Hematopoietic multipotent progenitor cell treated with erythropoietin and hydrocortisone succinate and interleukin-3 and kit ligand, for 6 days (in vitro differentiated cells): ENCODE results near the gene CFAP20DC.
A peak's percentile ranks its signal among the peaks of the same experiment; 100 is the strongest.
"Not testable (repeated sequence)": the region's sequence is repeated elsewhere in the genome, so short reads cannot be mapped to it uniquely, and the experiment has no call there.

Experiments used
- DNase-seq: peaks from one replicate; pipeline ENCODE4 v3.0.0-alpha.2; 2015

Gene CFAP20DC

GRCh38 chr3:59049671-59050331 lies at the start of gene CFAP20DC:
TSS of gene CFAP20DC (minus strand) at chr3:59050025. CDS start at chr3:59049631, 394 bp downstream.
- DNase-seq, result peak; percentile 96

GRCh38 chr3:59098516-59098915 lies 48.7 kb upstream of the CFAP20DC start:
- DNase-seq, result not testable (repeated sequence)

DNA sequence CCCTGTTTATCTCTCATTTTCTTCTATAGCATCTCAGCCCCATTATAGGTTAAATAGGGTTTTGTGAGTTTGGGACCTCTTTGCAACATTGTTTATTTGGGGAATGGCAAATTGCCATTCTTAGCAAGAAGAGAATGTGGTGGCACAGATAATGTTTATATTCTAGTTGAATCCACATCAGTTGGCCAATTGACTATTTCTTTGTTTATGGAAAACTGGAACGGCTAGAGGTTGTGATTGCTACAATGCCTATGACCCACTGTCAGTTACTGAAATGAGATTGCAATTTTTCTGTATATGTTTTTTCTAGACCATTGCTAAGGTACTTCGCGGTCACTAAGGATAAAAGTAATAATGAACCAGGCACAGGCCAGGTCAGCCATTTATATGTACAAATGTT lies 44.6 kb upstream of the CFAP20DC start:
- no peak for DNase-seq

GRCh38 chr3:59093521-59093920 lies 43.7 kb upstream of the CFAP20DC start:
- no peak for DNase-seq

- no peak for DNase-seq
These were observed 38.9 kb upstream of the CFAP20DC start for GRCh38 chr3:59088761-59089160.

- no peak for DNase-seq
These were observed 36.2 kb upstream of the CFAP20DC start for GRCh38 chr3:59085976-59086375.

DNA sequence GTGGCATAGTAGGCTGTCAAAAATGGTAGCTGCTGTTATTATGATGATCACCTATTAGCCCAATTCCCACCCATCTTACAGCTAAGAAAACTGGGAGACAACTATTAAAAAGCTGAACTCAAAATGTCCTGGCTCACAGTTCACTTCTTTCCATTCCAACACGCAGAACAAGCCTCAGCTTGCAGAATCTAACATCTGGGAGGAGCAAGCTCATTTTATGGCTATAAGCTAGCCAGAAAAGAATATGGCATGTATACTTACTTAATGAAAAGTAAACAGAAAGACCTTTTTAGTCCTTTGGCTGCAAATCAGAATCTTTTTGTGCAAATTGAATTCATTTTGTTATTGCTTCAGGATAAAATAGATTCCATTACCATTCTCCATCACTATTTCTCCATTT lies 34.8 kb upstream of the CFAP20DC start:
- DNase-seq, result no peak

- peak; percentile 14 for DNase-seq
These were observed 32.3 kb upstream of the CFAP20DC start for GRCh38 chr3:59082106-59082505.

DNA sequence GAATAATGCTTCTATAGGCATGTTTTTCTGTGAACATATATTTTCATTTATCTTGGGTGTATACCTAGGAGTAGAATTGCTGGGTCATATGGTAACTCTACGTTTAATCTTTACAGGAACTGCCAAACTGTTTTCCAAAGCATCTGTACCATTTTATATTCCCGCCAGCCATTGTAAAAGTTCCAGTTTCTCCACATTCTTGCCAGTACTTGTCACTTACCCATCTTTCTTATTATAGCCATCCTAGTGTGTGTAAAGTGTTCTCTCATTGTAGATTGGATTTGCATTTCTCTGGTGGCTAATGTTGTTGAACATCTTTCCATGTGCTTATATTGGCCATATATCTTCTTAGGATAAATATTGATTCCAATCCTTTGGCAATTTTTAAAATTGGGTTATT lies 31.2 kb upstream of the CFAP20DC start:
- DNase-seq, result no peak

DNA sequence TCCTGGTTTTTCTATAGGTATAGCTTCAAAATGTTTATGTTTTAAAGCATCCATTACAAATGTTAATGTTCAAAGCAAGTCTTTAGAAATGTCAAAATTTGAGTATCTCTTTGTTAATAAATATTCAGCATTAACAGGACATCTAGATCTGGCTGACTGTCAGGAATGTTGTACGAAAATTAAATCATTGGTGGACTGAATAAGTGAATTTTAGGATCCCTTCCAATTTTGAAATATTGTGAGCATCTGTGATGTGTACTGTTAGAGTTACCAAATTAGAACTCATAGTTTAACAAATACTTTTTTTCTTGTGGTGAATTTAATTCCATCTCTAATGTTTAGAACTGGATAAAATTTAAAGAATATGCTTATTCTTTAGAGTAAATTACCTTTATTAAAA lies 30.1 kb upstream of the CFAP20DC start:
- DNase-seq, result no peak

- DNase-seq, result no peak
These were observed 24.9 kb upstream of the CFAP20DC start for GRCh38 chr3:59074764-59075163.

GRCh38 chr3:59072681-59073080 lies 22.9 kb upstream of the CFAP20DC start:
- DNase-seq, result no peak

GRCh38 chr3:59069838-59070237 lies 20.0 kb upstream of the CFAP20DC start:
- no peak for DNase-seq

DNA sequence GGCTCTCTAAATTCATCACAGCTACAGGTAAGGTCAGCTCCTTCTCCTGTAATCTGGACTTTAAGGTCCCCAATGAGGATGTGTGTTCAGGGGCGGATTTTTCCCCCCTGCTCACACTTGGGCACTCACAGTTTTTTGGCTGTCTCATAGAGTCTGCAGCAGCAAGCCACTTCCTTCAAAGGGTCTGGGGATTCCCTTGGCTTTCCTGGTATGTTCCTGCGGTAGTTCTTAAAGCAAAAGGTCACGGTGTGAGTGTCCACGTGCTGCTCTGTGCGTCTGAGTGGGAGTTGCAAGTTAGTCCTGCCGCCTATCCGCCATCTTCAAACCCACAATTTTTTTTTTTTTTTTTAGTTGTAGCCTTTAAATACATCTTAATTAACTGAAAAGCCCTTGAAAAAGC lies 15.4 kb upstream of the CFAP20DC start:
- no peak for DNase-seq

GRCh38 chr3:59064728-59065127 lies 14.9 kb upstream of the CFAP20DC start:
- no peak for DNase-seq

- DNase-seq, result no peak
These were observed 14.5 kb upstream of the CFAP20DC start for GRCh38 chr3:59064276-59064675.

GRCh38 chr3:59056706-59057105 lies 6.9 kb upstream of the CFAP20DC start:
- no peak for DNase-seq

- DNase-seq, result peak; percentile 85
These were observed 3.1 kb upstream of the CFAP20DC start for GRCh38 chr3:59052803-59053411.

DNA sequence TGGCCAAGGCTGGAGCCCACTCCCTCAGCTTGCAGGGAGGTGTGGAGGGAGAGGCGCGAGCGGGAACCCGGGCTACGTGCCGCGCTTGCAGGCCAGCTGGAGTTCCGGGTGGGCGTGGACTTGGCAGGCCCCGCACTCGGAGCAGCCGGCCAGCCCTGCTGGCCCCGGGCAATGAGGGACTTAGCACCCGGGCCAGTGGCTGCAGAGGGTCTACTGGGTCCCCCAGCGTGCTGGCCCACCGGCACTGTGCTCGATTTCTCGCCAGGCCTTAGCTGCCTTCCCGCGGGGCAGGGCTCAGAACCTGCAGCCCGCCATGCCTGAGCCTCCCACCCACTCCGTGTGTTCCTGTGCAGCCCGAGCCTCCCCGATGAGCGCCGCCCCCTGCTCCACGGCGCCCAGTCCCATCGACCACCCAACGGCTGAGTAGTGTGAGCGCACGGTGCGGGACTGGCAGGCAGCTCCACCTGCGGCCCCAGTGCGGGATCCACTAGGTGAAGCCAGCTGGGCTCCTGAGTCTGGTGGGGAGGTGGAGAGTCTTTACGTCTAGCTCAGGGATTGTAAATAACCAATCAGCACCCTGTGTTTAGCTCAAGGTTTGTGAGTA lies 1.1 kb upstream of the CFAP20DC start:
- not testable (repeated sequence) for DNase-seq

GRCh38 chr3:59046839-59047238 lies 3.0 kb downstream of the CFAP20DC start:
- no peak for DNase-seq

DNA sequence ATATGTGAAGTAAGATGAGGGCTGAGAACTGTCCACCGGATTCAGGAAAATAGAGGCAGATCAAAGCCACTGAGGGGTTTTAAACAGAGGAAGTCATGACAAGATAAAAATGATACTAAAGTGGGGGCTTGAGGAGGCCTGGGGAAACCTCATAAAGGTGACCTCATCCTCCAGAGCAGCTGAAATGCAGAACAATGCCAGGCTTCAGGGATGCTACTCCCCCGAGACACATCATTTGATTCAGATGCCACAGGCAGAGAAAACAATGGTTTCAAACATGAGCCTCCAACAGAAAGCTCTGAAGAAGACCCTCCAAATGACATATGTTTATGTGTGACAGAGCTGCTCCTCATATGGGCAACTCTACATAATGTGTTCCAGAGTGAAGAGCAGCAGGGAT lies 6.4 kb downstream of the CFAP20DC start:
- DNase-seq, result no peak

DNA sequence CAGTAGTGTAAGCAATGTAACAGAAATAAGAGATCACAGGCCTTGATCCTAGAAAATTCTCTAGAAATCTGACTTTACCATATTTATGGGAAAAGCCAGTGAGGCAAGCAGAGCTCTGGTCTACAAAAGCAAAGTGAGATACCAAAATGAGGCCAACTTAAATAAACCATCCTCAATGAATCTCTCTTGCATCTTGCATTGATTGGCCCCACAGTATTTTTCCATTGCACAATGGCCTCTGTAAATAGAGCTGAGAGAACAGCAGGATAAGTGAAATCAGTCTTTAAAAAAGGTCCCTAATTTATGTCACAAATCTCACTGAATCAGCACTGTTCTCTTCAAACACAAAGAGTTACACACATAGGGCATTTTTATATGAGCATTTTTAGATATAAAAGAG lies 8.9 kb downstream of the CFAP20DC start:
- DNase-seq, result no peak

GRCh38 chr3:59027607-59028006 lies 22.2 kb downstream of the CFAP20DC start:
- DNase-seq, result no peak

DNA sequence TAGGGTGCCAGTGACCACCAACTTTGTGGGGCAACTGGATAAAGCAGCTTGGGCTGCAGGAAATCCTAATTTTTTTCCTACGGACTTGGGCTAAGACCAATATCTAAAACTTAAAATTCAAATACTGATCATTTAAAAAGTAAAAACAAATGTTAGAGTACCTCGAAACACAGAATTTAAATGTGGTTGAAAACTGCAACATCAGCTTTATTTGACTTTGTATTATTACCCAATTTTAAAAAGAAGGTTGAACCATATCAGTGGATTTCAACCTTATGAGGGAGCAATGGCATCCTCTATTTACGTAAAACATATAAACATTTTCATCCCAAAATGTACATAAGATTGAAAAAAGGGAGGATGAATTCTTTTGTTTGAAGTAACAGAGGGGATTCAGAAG lies 26.2 kb downstream of the CFAP20DC start:
- no peak for DNase-seq

GRCh38 chr3:59017617-59017984 lies 32.2 kb downstream of the CFAP20DC start:
- DNase-seq, result no peak
